ENCODE data around the gene ASTN1.

ASTN1 gene

DNA sequence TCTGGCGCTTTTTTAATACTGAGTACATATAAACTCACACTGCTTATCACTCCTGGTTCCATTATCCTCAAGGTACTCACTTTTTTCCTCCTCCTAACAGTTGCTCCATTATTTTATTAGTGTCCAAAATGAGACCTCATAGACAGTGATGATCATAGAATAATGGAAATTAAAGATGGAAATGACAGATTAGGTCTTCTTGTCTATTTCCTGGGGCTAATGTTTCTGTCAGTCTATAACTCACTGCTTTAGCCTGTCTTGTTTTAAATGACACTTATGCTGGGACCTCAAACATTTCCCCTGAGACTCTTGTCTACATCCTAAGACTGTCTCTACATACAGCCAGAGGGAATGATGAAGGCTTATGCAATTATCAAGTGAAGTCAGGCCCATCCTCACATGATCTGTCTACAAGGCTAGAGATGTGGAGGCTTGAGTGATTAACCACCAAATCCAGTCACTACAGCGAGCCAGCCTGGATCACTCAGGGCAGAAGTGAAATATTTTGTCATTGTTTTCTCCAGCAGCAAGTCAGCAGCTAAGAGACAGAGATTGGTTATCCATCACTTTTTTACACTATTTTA lies 152.1 kb downstream of the ASTN1 start:
- no peak overlapping the region for H3K4me3 ChIP-seq (ENCODE audit: low read length)
- TF ChIP-seq, protein P1, sequence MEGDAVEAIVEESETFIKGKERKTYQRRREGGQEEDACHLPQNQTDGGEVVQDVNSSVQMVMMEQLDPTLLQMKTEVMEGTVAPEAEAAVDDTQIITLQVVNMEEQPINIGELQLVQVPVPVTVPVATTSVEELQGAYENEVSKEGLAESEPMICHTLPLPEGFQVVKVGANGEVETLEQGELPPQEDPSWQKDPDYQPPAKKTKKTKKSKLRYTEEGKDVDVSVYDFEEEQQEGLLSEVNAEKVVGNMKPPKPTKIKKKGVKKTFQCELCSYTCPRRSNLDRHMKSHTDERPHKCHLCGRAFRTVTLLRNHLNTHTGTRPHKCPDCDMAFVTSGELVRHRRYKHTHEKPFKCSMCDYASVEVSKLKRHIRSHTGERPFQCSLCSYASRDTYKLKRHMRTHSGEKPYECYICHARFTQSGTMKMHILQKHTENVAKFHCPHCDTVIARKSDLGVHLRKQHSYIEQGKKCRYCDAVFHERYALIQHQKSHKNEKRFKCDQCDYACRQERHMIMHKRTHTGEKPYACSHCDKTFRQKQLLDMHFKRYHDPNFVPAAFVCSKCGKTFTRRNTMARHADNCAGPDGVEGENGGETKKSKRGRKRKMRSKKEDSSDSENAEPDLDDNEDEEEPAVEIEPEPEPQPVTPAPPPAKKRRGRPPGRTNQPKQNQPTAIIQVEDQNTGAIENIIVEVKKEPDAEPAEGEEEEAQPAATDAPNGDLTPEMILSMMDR (IDR thresholded peaks at IDR 0.05; ENCODE audit: insufficient read depth, low read depth, low read length, missing control alignments) = no peak
- DNase-seq (ENCODE audit: low read depth) = no peak

- no peak for DNase-seq (ENCODE audit: low read depth)
- no peak overlapping the region for H3K4me3 ChIP-seq (ENCODE audit: low read length)
- TF ChIP-seq, protein P1 (IDR thresholded peaks at IDR 0.05; ENCODE audit: insufficient read depth, low read depth, low read length, missing control alignments) = no peak
Observed at GRCh38 chr1:177011508-177011907, 153.0 kb downstream of the ASTN1 start.

DNA sequence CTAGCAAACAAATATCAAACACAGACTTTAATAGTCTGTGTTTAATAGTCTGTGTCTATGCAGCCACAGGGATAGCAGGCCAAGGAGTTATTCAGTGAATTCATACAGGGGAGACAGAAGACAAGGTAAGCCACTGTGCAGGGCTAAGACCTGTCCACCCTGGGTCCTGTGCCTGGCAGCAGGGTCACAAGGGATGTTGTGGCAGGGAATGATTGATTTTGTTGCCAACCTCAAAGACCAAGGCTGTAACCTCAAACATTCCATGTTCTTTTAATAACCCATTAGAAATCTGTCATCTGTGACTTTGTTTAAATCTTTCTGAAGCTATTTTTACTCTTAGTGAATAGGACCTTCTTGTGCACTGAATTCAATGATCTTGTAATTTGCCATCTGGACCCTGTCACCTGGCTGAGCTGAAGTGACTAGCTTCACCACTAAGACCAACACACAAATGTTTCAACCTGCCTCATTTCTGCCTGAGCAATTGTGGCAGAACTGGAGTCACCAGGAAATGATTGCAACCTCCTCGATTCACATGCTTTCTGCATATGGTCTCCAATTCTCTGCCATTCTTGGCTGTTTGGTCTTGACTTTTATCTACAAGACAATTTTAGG lies 154.2 kb downstream of the ASTN1 start:
- no peak overlapping the region for H3K4me3 ChIP-seq (ENCODE audit: low read length)
- no peak for DNase-seq (ENCODE audit: low read depth)
- TF ChIP-seq, protein P1 (IDR thresholded peaks at IDR 0.05; ENCODE audit: insufficient read depth, low read depth, low read length, missing control alignments) = no peak

DNA sequence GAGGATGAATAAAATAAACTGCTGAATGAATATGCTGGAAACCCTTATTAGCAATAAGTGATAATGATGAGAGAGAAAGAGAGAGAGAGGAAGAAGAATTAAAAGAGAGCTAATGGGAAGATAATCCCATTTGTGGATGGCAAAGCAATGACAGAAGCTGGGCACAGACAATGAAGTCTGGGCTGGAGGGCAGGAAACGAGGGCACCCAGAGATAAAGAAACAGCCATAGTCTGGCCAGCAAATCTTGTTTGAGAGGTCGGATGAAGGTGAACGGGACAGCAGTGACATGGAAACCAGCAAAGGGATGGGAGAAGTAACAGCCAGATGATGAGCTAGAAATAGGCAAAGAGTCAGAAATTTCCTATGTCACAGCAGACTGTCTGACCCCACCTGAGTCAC lies 155.9 kb downstream of the ASTN1 start:
- DNase-seq (ENCODE audit: low read depth) = no peak
- TF ChIP-seq, protein P1 (IDR thresholded peaks at IDR 0.05; ENCODE audit: insufficient read depth, low read depth, low read length, missing control alignments) = no peak
- H3K4me3 ChIP-seq (ENCODE audit: low read length) = no peak overlapping the region

- DNase-seq (ENCODE audit: low read depth) = no peak
- no peak overlapping the region for H3K4me3 ChIP-seq (ENCODE audit: low read length)
- TF ChIP-seq, protein P1 (IDR thresholded peaks at IDR 0.05; ENCODE audit: insufficient read depth, low read depth, low read length, missing control alignments) = no peak
Observed at GRCh38 chr1:177007437-177008161, 156.9 kb downstream of the ASTN1 start.

- DNase-seq (ENCODE audit: low read depth) = no peak
- TF ChIP-seq, protein P1 (IDR thresholded peaks at IDR 0.05; ENCODE audit: insufficient read depth, low read depth, low read length, missing control alignments) = no peak
Observed at GRCh38 chr1:177002891-177003290, 161.6 kb downstream of the ASTN1 start.

More at GRCh38 chr1:177002891-177003290, 161.6 kb downstream of the ASTN1 start:
- no peak overlapping the region for H3K4me3 ChIP-seq (ENCODE audit: low read length)

Measured in epithelial cell of esophagus (primary cell).